GM15510 (cell line): ENCODE results near the gene CYP11A1.

Source experiments
- POLR2A ChIP-seq: IDR thresholded peaks from 3 replicates; pipeline ENCODE4 v1.6.1; 2011; ENCODE audit warnings: borderline replicate concordance; ENCODE audit not compliant: insufficient read length; ENCODE audit errors: extremely low read depth

CYP11A1 gene

GRCh38 chr15:74384881-74385643 lies 17.6 kb upstream of the CYP11A1 start:
- TF ChIP-seq POLR2A = peak; percentile 66

- no peak for TF ChIP-seq POLR2A
Observed at GRCh38 chr15:74384566-74384880, 17.1 kb upstream of the CYP11A1 start.

GRCh38 chr15:74383695-74384565 lies 16.5 kb upstream of the CYP11A1 start:
- peak; percentile 52 for TF ChIP-seq POLR2A

GRCh38 chr15:74383286-74383685 lies 15.8 kb upstream of the CYP11A1 start:
- TF ChIP-seq POLR2A = no peak

- TF ChIP-seq POLR2A = no peak
Observed at GRCh38 chr15:74382004-74382816, 14.8 kb upstream of the CYP11A1 start.

GRCh38 chr15:74381481-74381880 lies 14.0 kb upstream of the CYP11A1 start:
- TF ChIP-seq POLR2A = no peak

- no peak for TF ChIP-seq POLR2A
Observed at GRCh38 chr15:74381190-74381453, 13.7 kb upstream of the CYP11A1 start.

- TF ChIP-seq POLR2A = no peak
Observed at GRCh38 chr15:74380361-74381189, 13.1 kb upstream of the CYP11A1 start.

GRCh38 chr15:74378848-74379247 lies 11.4 kb upstream of the CYP11A1 start:
- TF ChIP-seq POLR2A = no peak

- no peak for TF ChIP-seq POLR2A
Observed at GRCh38 chr15:74377831-74378766, 10.7 kb upstream of the CYP11A1 start.

- TF ChIP-seq POLR2A = no peak
Observed at GRCh38 chr15:74376825-74377581, 9.6 kb upstream of the CYP11A1 start.

GRCh38 chr15:74376226-74376625 lies 8.8 kb upstream of the CYP11A1 start:
- no peak for TF ChIP-seq POLR2A

GRCh38 chr15:74375303-74375693 lies 7.9 kb upstream of the CYP11A1 start:
- TF ChIP-seq POLR2A = no peak

GRCh38 chr15:74374648-74375302 lies 7.3 kb upstream of the CYP11A1 start:
- TF ChIP-seq POLR2A = no peak
